Esophagus squamous epithelium (tissue), 5 donors: ENCODE results near the gene MOXD1. TPM values are rescaled to one million over a fixed set of nuclear protein-coding genes. Genes with fewer than 3 reads are reported as not detected.

Experiments
- DNase-seq: peaks from one replicate; lab custom pipeline; 2025; lab: John Stamatoyannopoulos, UW
- H3K27ac ChIP-seq, 4 donors: fragments of 200-600 bp; sonication (generic); one replicate each; pipeline ENCODE4 v1.5.1; 2016 to 2019; ENCODE audit warnings: mild to moderate bottlenecking in 1 of 4
- H3K27me3 ChIP-seq, 4 donors: fragments of 200-600 bp; sonication (generic); 1 replicate in 3 of 4; 2 replicates in 1 of 4; pipeline versions ENCODE4 v1.5.1 to v1.6.0; 2017 to 2021; ENCODE audit warnings: antibody characterized with exemption in 1 of 4
- H3K36me3 ChIP-seq, 3 donors: fragments of 200-600 bp; sonication (generic); one replicate each; pipeline ENCODE4 v1.5.1; 2016 to 2019
- H3K4me1 ChIP-seq, 3 donors: fragments of 200-600 bp; sonication (generic); one replicate each; pipeline ENCODE4 v1.5.1; 2017 to 2019
- H3K4me3 ChIP-seq, 4 donors: fragments of 200-600 bp; sonication (generic); 1 replicate in 3 of 4; 2 replicates in 1 of 4; pipeline ENCODE4 v1.5.1; 2016 to 2019; ENCODE audit warnings: mild to moderate bottlenecking in 2 of 4, moderate library complexity in 1 of 4
- H3K9me3 ChIP-seq, 3 donors: fragments of 200-600 bp; sonication (generic); one replicate each; pipeline ENCODE4 v1.5.1; 2016 to 2019
- CTCF ChIP-seq, 6 experiments: fragments of 450-650 bp in 4 of 6; fragments of 200-600 bp in 2 of 6; sonication (generic) in 2 of 6; IDR thresholded peaks; one replicate each; pipeline ENCODE4 v1.5.1; 2016 to 2019; ENCODE audit warnings: antibody characterized with exemption in 6 of 6, mild to moderate bottlenecking in 4 of 6, moderate library complexity in 4 of 6
- POLR2A ChIP-seq, 4 donors: fragments of 450-650 bp; IDR thresholded peaks; one replicate each; pipeline ENCODE4 v1.6.1; 2017; ENCODE audit warnings: antibody characterized with exemption in 4 of 4, mild to moderate bottlenecking in 4 of 4, moderate library complexity in 3 of 4
- WGBS, 2 donors: methylation state at CpG; one replicate each; pipeline ENCODE4 v1.1.5; 2018; 5-methylcytosine and 5-hydroxymethylcytosine counted together
- intact Hi-C: fragments of 100-400 bp; cut with DNase I; formaldehyde crosslinking; loops from one replicate; pipeline ENCODE4 v1.15.0; 2022
- total RNA-seq, 4 donors: library from RNA; depleted of rRNA; stranded (reverse); fragments of >200 nt; gene quantifications; one replicate each; pipeline ENCODE4 v1.1.0, GENCODE V29; 2016
- donor health status: DM: yes; HTN: yes; CAD: no.

The MOXD1 gene
- total RNA-seq, 4 donors from 2014 or later: 11.9 to 59.2 (median 25.0) TPM

- WGBS, 2 donors: 82 to 84% methylated on average over 7 of the region's 7 CpGs
- no peak for TF ChIP-seq CTCF (IDR thresholded peaks at IDR 0.05)
- TF ChIP-seq POLR2A (IDR thresholded peaks at IDR 0.05): no peak
- Histone ChIP-seq H3K4me3 (no peak overlapping the region), H3K9me3 (no peaks in the 10 kb centered on the region), H3K36me3 (no peaks in the 10 kb centered on the region), H3K27ac (no peak overlapping the region), H3K27me3 (no peaks in the 10 kb centered on the region), H3K4me1 (peaks cover 0 to 4% (median 0%) of the 10 kb centered on the region in 3 donors)
- intact Hi-C loops: loop anchor here (5.0 kb wide), 1 partner anchor 200 kb away; no protein-coding TSS in a partner anchor
- no peak for DNase-seq
These were observed 118.6 kb downstream of the MOXD1 start for GRCh38 chr6:132282696-132283095.

GRCh38 chr6:132280436-132280835 lies 120.8 kb downstream of the MOXD1 start:
- H3K27me3 ChIP-seq: peaks cover 0 to 4% (median 0%) of the 10 kb centered on the region in 4 donors
- no peaks in the 10 kb centered on the region for H3K9me3 ChIP-seq
- 52 to 79% methylated on average over 4 to 6 of the region's 8 CpGs for WGBS, 2 donors
- intact Hi-C loops: loop anchor here (5.0 kb wide), 1 partner anchor 202 kb away; no protein-coding TSS in a partner anchor
- no peak for DNase-seq
- H3K36me3 ChIP-seq: no peaks in the 10 kb centered on the region
- TF ChIP-seq POLR2A (IDR thresholded peaks at IDR 0.05): no peak
- TF ChIP-seq CTCF (IDR thresholded peaks at IDR 0.05): no peak
- no peak overlapping the region for H3K27ac ChIP-seq
- no peak overlapping the region for H3K4me3 ChIP-seq
- H3K4me1 ChIP-seq: peaks cover 0 to 4% (median 0%) of the 10 kb centered on the region in 3 donors

GRCh38 chr6:132279592-132280139 lies 121.6 kb downstream of the MOXD1 start:
- TF ChIP-seq CTCF (IDR thresholded peaks at IDR 0.05) (peak; percentile 83 to 93 (median 86)), POLR2A (IDR thresholded peaks at IDR 0.05) (no peak)
- Histone ChIP-seq H3K9me3 (no peaks in the 10 kb centered on the region), H3K4me3 (peak overlapping the region; percentile 24 to 68 (median 44)), H3K4me1 (peaks cover 0 to 4% (median 0%) of the 10 kb centered on the region in 3 donors), H3K27me3 (peaks cover 0 to 10% (median 0%) of the 10 kb centered on the region in 4 donors), H3K36me3 (no peaks in the 10 kb centered on the region), H3K27ac (no peak overlapping the region)
- no peak for DNase-seq
- intact Hi-C loops: loop anchor here (5.0 kb wide), 1 partner anchor 203 kb away; no protein-coding TSS in a partner anchor
- WGBS, 2 donors: 1% methylated on average over 12 of the region's 12 CpGs

GRCh38 chr6:132275066-132275970 lies 126.0 kb downstream of the MOXD1 start:
- Histone ChIP-seq H3K27me3 (peaks cover 0 to 15% (median 0%) of the 10 kb centered on the region in 4 donors), H3K36me3 (no peaks in the 10 kb centered on the region), H3K9me3 (no peaks in the 10 kb centered on the region), H3K4me1 (peaks cover 0 to 4% (median 0%) of the 10 kb centered on the region in 3 donors), H3K4me3 (no peak overlapping the region), H3K27ac (no peak overlapping the region)
- DNase-seq: no peak
- intact Hi-C loops: no loop called here
- whole genome bisulfite sequencing, 2 donors: 81 to 92% methylated on average over 11 to 12 of the region's 13 CpGs
- TF ChIP-seq CTCF (IDR thresholded peaks at IDR 0.05): no peak
- no peak for TF ChIP-seq POLR2A (IDR thresholded peaks at IDR 0.05)

GRCh38 chr6:132272776-132273175 lies 128.5 kb downstream of the MOXD1 start:
- intact Hi-C loops: no loop called here
- DNase-seq: no peak
- H3K36me3 ChIP-seq: no peaks in the 10 kb centered on the region
- no peak overlapping the region for H3K27ac ChIP-seq
- peaks cover 0 to 15% (median 0%) of the 10 kb centered on the region in 4 donors for H3K27me3 ChIP-seq
- WGBS, 2 donors: 80% methylated on average over 10 of the region's 10 CpGs
- H3K4me1 ChIP-seq: no peaks in the 10 kb centered on the region
- H3K4me3 ChIP-seq: no peak overlapping the region
- H3K9me3 ChIP-seq: no peaks in the 10 kb centered on the region
- TF ChIP-seq POLR2A (IDR thresholded peaks at IDR 0.05) (no peak), CTCF (IDR thresholded peaks at IDR 0.05) (no peak)
